B cell (primary cell): Measurements from ENCODE around the gene KIAA0232. TPM values are rescaled to one million over a fixed set of nuclear protein-coding genes. Genes with fewer than 3 reads are reported as not detected.
A peak's percentile ranks its signal among the peaks of the same experiment; 100 is the strongest.

Source experiments
- ATAC-seq: fragments of 200-7000 bp; cut with Tn5 transposase; one replicate; pipeline ENCODE4 v1.10.0; 2021; ENCODE audit warnings: low read depth, mild to moderate bottlenecking, moderate number of reproducible peaks, moderate library complexity
- CTCF ChIA-PET: fragments of 350-600 bp; sonication (Branson Sonifier 250); formaldehyde crosslinking; loops from one replicate; lab custom pipeline; 2021; ENCODE audit warnings: antibody characterized with exemption, inconsistent platforms; lab: Charles Lee
- POLR2A ChIA-PET: fragments of 350-600 bp; sonication (Branson Sonifier 250); formaldehyde crosslinking; loops from one replicate; lab custom pipeline; 2021; ENCODE audit warnings: antibody characterized with exemption; lab: Charles Lee
- DNase-seq: peaks from one replicate; pipeline ENCODE4 v3.0.0; 2013
- H2AFZ ChIP-seq: 2 replicates; pipeline ENCODE4 v1.6.1; 2012; ENCODE audit warnings: mild to moderate bottlenecking, low read depth, low read length; ENCODE audit not compliant: insufficient read depth, poor library complexity, severe bottlenecking
- H3K27ac ChIP-seq, 2 donors: 1 replicate in 1 of 2; 2 replicates in 1 of 2; pipeline ENCODE4 v1.5.1; 2012 to 2013; ENCODE audit warnings: low read length in 2 of 2, mild to moderate bottlenecking in 2 of 2, moderate library complexity in 1 of 2
- H3K27me3 ChIP-seq, 4 experiments: fragments of 200-600 bp in 1 of 4; sonication (generic) in 1 of 4; replicated peaks in 1 of 4; 1 replicate in 2 of 4; 2 replicates in 2 of 4; pipeline versions ENCODE4 v1.6.1 to v1.7.0; 2013 to 2016; ENCODE audit warnings: low read length in 3 of 4, mild to moderate bottlenecking in 2 of 4, mixed read lengths in 1 of 4, moderate library complexity in 1 of 4; ENCODE audit not compliant: insufficient read depth in 4 of 4, control insufficient read depth in 3 of 4; ENCODE audit errors: control extremely low read depth in 1 of 4
- H3K36me3 ChIP-seq, 2 experiments: replicated peaks in 1 of 2; 1 replicate in 1 of 2; 2 replicates in 1 of 2; pipeline versions ENCODE4 v1.6.1 to v1.7.1; 2013; ENCODE audit warnings: low read length in 1 of 2; ENCODE audit not compliant: insufficient read depth in 2 of 2, control insufficient read depth in 1 of 2; ENCODE audit errors: control extremely low read depth in 1 of 2, extremely low read depth in 1 of 2
- H3K4me1 ChIP-seq, 2 donors: fragments of 200-600 bp in 1 of 2; sonication (generic) in 1 of 2; 1 replicate in 1 of 2; 2 replicates in 1 of 2; pipeline versions ENCODE4 v1.5.1 to v1.6.1; 2013 to 2017; ENCODE audit warnings: low read length in 2 of 2; ENCODE audit not compliant: control insufficient read depth in 2 of 2, insufficient read depth in 2 of 2
- H3K4me2 ChIP-seq: replicated peaks from 2 replicates; pipeline ENCODE3; 2012; ENCODE audit warnings: mild to moderate bottlenecking, low read depth, low read length; ENCODE audit not compliant: poor library complexity, severe bottlenecking
- H3K4me3 ChIP-seq, 5 experiments: fragments of 200-600 bp in 1 of 5; sonication (generic) in 1 of 5; 1 replicate in 3 of 5; 2 replicates in 2 of 5; pipeline versions ENCODE4 v1.5.1 to v1.7.0; 2011 to 2016; ENCODE audit warnings: low read length in 4 of 5, mild to moderate bottlenecking in 4 of 5, low read depth in 2 of 5, control low read depth in 1 of 5, moderate library complexity in 1 of 5; ENCODE audit not compliant: insufficient read depth in 1 of 5; ENCODE audit errors: control extremely low read depth in 1 of 5, extremely low read depth in 1 of 5
- H3K79me2 ChIP-seq: fragments of 200-600 bp; sonication (generic); one replicate; pipeline ENCODE4 v1.6.0; 2016; ENCODE audit warnings: low read length; ENCODE audit not compliant: control insufficient read depth, insufficient read depth
- H3K9ac ChIP-seq: fragments of 200-600 bp; sonication (generic); 2 replicates; pipeline ENCODE4 v1.6.1; 2017; ENCODE audit warnings: mild to moderate bottlenecking, low read length, moderate library complexity
- H3K9me3 ChIP-seq, 3 donors: one replicate each; pipeline versions ENCODE4 v1.6.1 to v1.7.1; 2013; ENCODE audit warnings: low read length in 2 of 3; ENCODE audit not compliant: control insufficient read depth in 2 of 3, insufficient read depth in 1 of 3; ENCODE audit errors: control extremely low read depth in 1 of 3
- H4K20me1 ChIP-seq: 2 replicates; pipeline ENCODE4 v1.6.0; 2012; ENCODE audit warnings: mild to moderate bottlenecking, low read length; ENCODE audit not compliant: insufficient read depth, control insufficient read depth, poor library complexity, severe bottlenecking
- H3K27ac Mint-ChIP-seq: one replicate; pipeline ENCODE4 v1.8.0; 2021; ENCODE audit warnings: mixed read lengths
- H3K27me3 Mint-ChIP-seq: one replicate; pipeline ENCODE4 v1.8.0; 2021; ENCODE audit warnings: mixed read lengths
- H3K4me1 Mint-ChIP-seq: one replicate; pipeline ENCODE4 v1.8.0; 2021; ENCODE audit warnings: mixed read lengths
- H3K4me3 Mint-ChIP-seq: one replicate; pipeline ENCODE4 v1.8.0; 2021; ENCODE audit warnings: mixed read lengths
- H3K9me3 Mint-ChIP-seq: one replicate; pipeline ENCODE4 v1.8.0; 2022; ENCODE audit warnings: mixed read lengths; ENCODE audit not compliant: insufficient read depth
- CTCF ChIP-seq: fragments of 200-600 bp; IDR thresholded peaks from one replicate; pipeline ENCODE4 v1.8.0; 2022; ENCODE audit warnings: antibody characterized with exemption, mild to moderate bottlenecking
- EZH2 ChIP-seq: IDR thresholded peaks from 2 replicates; pipeline ENCODE4 v1.6.1; 2012; ENCODE audit warnings: borderline replicate concordance, low read depth, mild to moderate bottlenecking, moderate library complexity, low read length; ENCODE audit not compliant: insufficient read depth, poor library complexity, severe bottlenecking
- WGBS: methylation state at CpG from one replicate; pipeline ENCODE4 v1.1.5; 2013; ENCODE audit warnings: missing lambda C conversion rate; ENCODE audit not compliant: insufficient coverage; 5-methylcytosine and 5-hydroxymethylcytosine counted together
- intact Hi-C: fragments of 100-400 bp; cut with micrococcal nuclease; formaldehyde crosslinking; loops from one replicate; pipeline ENCODE4 v1.10.0; 2022
- polyA plus RNA-seq: library from polyadenylated mRNA; depleted of rRNA; stranded (reverse); fragments of >200 nt; gene quantifications from 2 replicates; pipeline ENCODE4 v1.2.3, GENCODE V29; 2012
- total RNA-seq, 2 donors: library from RNA; stranded (reverse); fragments of 120-200 nt in 1 of 2; gene quantifications; 1 replicate in 1 of 2; 2 replicates in 1 of 2; pipeline versions ENCODE4 v1.2.3 to v1.2.4, GENCODE V29; 2013 to 2022

The KIAA0232 gene
- total and polyA plus RNA-seq, 2 donors (not counting 1 experiment from before 2014, with no cell fraction given), result 2.9 to 20.8 TPM

DNA sequence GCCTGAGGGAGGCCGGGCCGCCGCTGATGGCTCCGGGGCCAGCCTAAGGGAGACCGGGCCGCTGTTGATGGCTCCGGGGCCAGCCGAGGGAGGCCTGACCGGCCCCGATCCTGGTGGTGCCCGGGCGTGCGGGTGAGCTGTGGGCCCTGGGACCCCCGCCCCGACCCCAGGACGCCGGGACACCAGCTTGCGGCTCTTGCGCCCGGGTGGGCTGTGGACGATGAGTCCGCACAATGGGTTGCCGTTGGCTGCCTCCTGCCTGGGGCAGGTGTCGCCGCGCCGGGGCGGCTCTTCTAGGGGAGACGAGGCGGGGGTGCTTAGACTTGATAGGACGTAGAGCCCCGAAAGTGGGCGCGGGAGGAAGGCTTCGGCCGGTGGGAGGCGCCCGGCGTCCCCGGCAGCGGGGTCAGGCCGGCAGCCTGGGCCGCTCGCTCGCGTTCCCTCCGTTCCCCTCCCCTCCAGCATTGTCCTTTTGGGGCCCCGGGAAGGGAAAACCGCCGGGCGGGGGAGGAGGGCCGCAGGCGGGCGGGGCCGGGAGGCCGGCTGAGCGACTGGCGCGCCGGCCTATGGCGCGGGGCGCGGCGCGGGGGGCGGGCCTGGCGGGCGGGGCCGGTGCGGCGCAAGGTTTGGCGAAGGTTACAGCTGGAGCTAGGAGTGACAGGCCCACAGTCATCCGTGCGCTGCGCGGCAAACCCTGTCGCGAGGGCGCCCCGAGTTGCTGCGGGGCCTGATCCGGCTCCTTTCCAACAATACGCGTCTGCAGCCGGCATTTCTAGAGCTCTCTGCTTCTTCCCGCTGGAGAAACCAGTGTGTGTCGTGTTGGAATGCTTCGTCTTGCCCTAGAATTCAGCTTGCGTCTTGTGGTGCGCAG, 819 bp downstream of the KIAA0232 start:
- POLR2A ChIA-PET, result interaction anchor here (0.8 kb wide), 1 partner anchor 260 kb away, joined by 3 read pairs; the partner anchor contains the start of gene TADA2B
- H3K4me1 ChIP-seq, result peaks cover 11 to 13% of the 10 kb centered on the region in 2 donors

More for the DNA sequence above, 819 bp downstream of the KIAA0232 start:
- Mint-ChIP-seq H3K27ac (peak overlapping the region; percentile 87), H3K27me3 (no peaks in the 10 kb centered on the region), H3K9me3 (no peaks in the 10 kb centered on the region), H3K4me1 (peaks cover 28% of the 10 kb centered on the region), H3K4me3 (peak overlapping the region; percentile 87)
- Histone ChIP-seq H4K20me1 (peaks cover 35% of the 10 kb centered on the region), H3K36me3 (peaks cover 2 to 7% of the 10 kb centered on the region in 2 experiments), H3K4me2 (peak overlapping the region; percentile 99), H3K27ac (peak overlapping the region; percentile 88 to 97), H3K79me2 (peaks cover 42% of the 10 kb centered on the region), H3K9me3 (no peaks in the 10 kb centered on the region), H2AFZ (peak overlapping the region; percentile 94), H3K9ac (peak overlapping the region; percentile 97), H3K4me3 (peak overlapping the region; percentile 35 to 90 (median 80)), H3K27me3 (no peaks in the 10 kb centered on the region)
- TF ChIP-seq EZH2 (no peak), CTCF (peak; percentile 7)
- CTCF ChIA-PET, result interaction anchor here (1.1 to 2.9 kb wide), 5 partner anchors 63 to 288 kb away, joined by 3 to 34 read pairs (median 5); partner anchors contain the start of gene MAN2B2
- DNase-seq, result peak; percentile 92
- intact Hi-C loops, result loop anchor here (2.0 kb wide), 3 partner anchors 91 to 515 kb away; partner anchors contain the start of genes MAN2B2 and WFS1
- 2% methylated on average over 88 of the region's 91 CpGs for WGBS
- ATAC-seq, result peak; percentile 62
